Stomach (tissue), 9 donors: ENCODE measurements around the gene ZNF335. TPM values are rescaled to one million over a fixed set of nuclear protein-coding genes. Genes with fewer than 3 reads are reported as not detected.
"Not testable (repeated sequence)": the region's sequence is repeated elsewhere in the genome, so short reads cannot be mapped to it uniquely, and the experiment has no call there.

Experiments used
- DNase-seq, 2 donors: peaks; one replicate each; pipeline versions ENCODE4 v3.0.0 to v3.0.0-alpha.2; 2013 to 2019
- H3K27ac ChIP-seq, 5 donors: fragments of 200-600 bp in 4 of 5; sonication (generic) in 4 of 5; one replicate each; pipeline ENCODE4 v1.5.1; 2013 to 2019; ENCODE audit warnings: mild to moderate bottlenecking in 1 of 5, moderate library complexity in 1 of 5
- H3K27me3 ChIP-seq, 3 donors: fragments of 200-600 bp; sonication (generic); one replicate each; pipeline ENCODE4 v1.5.1; 2017 to 2019; ENCODE audit warnings: mixed run types in 1 of 3
- H3K36me3 ChIP-seq, 4 donors: fragments of 200-600 bp; sonication (generic); 1 replicate in 3 of 4; 2 replicates in 1 of 4; pipeline ENCODE4 v1.5.1; 2016 to 2019
- H3K4me1 ChIP-seq, 4 donors: fragments of 200-600 bp; sonication (generic); one replicate each; pipeline ENCODE4 v1.5.1; 2016 to 2019
- H3K4me3 ChIP-seq, 4 donors: fragments of 200-600 bp; sonication (generic) in 3 of 4; one replicate each; pipeline ENCODE4 v1.5.1; 2016 to 2019; ENCODE audit warnings: mild to moderate bottlenecking in 1 of 4
- H3K9me3 ChIP-seq, 4 donors: fragments of 200-600 bp; sonication (generic); one replicate each; pipeline ENCODE4 v1.5.1; 2016 to 2019
- CTCF ChIP-seq, 7 experiments: fragments of 450-650 bp in 4 of 7; fragments of 200-600 bp in 3 of 7; sonication (generic) in 3 of 7; IDR thresholded peaks; one replicate each; pipeline ENCODE4 v1.5.1; 2016 to 2019; ENCODE audit warnings: antibody characterized with exemption in 7 of 7, control low read depth in 2 of 7, mild to moderate bottlenecking in 1 of 7
- EP300 ChIP-seq: sonication (generic); formaldehyde crosslinking; IDR thresholded peaks from one replicate; pipeline ENCODE4 v1.6.1; 2017; ENCODE audit warnings: antibody characterized with exemption
- POLR2A ChIP-seq, 4 donors: fragments of 450-650 bp; IDR thresholded peaks; one replicate each; pipeline ENCODE4 v1.6.1; 2016; ENCODE audit warnings: antibody characterized with exemption in 4 of 4, control low read depth in 2 of 4, mild to moderate bottlenecking in 1 of 4, moderate library complexity in 1 of 4
- POLR2AphosphoS5 ChIP-seq, 3 donors: sonication (generic); formaldehyde crosslinking; IDR thresholded peaks; one replicate each; pipeline ENCODE4 v1.6.1; 2016; ENCODE audit warnings: antibody characterized with exemption in 3 of 3
- WGBS, 5 donors: extraction: QIAGEN DNeasy Blood & Tissue Kit in 3 of 5; methylation state at CpG; one replicate each; pipeline versions ENCODE4 v1.1.5 to v1.1.7; 2013 to 2018; 5-methylcytosine and 5-hydroxymethylcytosine counted together
- intact Hi-C: fragments of 100-400 bp; cut with DNase I; formaldehyde crosslinking; loops from one replicate; pipeline ENCODE4 v1.15.1; 2023; ENCODE audit warnings: low total_unique reads
- polyA plus RNA-seq, 3 donors: library from polyadenylated mRNA; stranded (reverse); fragments of 200-250 nt; gene quantifications; one replicate each; pipeline ENCODE4 v1.2.3, GENCODE V29; 2013
- total RNA-seq, 5 donors: library from RNA; depleted of rRNA; stranded (reverse); fragments of >200 nt; gene quantifications; one replicate each; pipeline versions ENCODE4 v1.1.0 to v1.2.3, GENCODE V29; 2014 to 2016
- donor health status: healthy with polysubstance abuse.
- donor health status: Bipolar disorder and iron deficiency.
- donor health status: healthy.

The ZNF335 gene
- total and polyA plus RNA-seq, 8 donors = 7.2 to 72.3 (median 18.0) TPM

DNA sequence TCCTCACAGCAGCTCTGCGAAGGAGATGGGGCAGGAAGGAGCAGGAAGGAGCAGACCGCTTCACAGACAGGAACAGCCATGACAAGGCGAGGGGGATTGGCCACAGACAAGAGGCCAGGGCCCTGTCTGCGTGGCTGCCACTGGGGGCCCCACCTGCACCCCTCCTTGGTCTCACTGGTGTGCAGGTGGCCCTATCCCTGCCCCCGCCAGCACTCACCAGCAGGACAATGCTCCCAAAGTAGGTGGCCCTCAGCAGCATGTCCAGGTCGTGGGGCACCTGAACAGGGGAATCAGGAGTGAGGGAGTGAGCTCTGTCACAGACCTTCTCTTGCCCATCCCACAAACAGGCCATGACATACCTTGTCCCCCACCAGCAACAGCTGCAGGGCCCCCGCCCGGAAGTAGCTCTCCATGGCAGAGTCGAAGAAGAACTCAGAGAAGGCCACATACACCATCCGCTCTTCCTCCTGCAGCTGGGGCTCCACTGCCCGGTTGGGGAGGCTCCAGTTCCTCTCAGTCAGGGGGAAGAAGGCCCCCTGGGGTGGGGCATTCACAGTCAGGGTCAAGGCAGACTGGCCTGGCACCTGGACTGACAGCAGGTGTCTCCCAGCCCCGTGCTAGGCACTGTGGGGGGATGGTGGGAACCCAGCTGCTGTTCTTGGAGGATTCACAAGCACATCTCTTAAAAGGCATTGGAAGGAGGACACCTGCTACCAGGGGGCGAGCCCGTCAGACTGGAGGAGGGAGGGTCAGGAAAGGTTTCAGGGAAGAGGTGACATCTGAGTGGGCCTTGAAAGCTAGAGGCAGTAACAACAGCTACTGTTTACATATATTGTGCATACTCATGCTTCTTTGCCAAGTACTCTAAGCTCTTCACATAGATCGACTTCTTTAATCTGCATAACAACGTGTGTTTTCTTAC is 67.2 kb downstream of the ZNF335 start:
- WGBS, 5 donors = 77 to 81% (median 79%) methylated on average over 14 to 16 of the region's 16 CpGs

GRCh38 chr20:45902199-45902701 is 69.8 kb downstream of the ZNF335 start:
- no peaks in the 10 kb centered on the region for H3K27me3 ChIP-seq
- intact Hi-C loops = no loop called here
- H3K9me3 ChIP-seq = no peaks in the 10 kb centered on the region
- 89 to 97% (median 93%) methylated on average over 11 to 14 of the region's 14 CpGs for WGBS, 5 donors
- no peak overlapping the region for H3K27ac ChIP-seq
- peaks cover 3 to 90% (median 81%) of the 10 kb centered on the region in 4 donors for H3K36me3 ChIP-seq
- no peak for DNase-seq
- no peaks in the 10 kb centered on the region for H3K4me1 ChIP-seq
- TF ChIP-seq CTCF (IDR thresholded peaks at IDR 0.05) (no peak), POLR2A (IDR thresholded peaks at IDR 0.05) (no peak), EP300 (no peak), POLR2AphosphoS5 (IDR thresholded peaks at IDR 0.05) (no peak)
- H3K4me3 ChIP-seq = no peak overlapping the region

More for the DNA sequence above, 67.2 kb downstream of the ZNF335 start:
- no peaks in the 10 kb centered on the region for H3K27me3 ChIP-seq
- no peaks in the 10 kb centered on the region for H3K9me3 ChIP-seq
- peaks cover 0 to 2% (median 1%) of the 10 kb centered on the region in 4 donors for H3K4me1 ChIP-seq
- H3K27ac ChIP-seq = no peak overlapping the region
- no peak overlapping the region for H3K4me3 ChIP-seq
- DNase-seq = no peak
- intact Hi-C loops = no loop called here
- no peak for TF ChIP-seq EP300
- no peak for TF ChIP-seq CTCF (IDR thresholded peaks at IDR 0.05)
- no peak for TF ChIP-seq POLR2AphosphoS5 (IDR thresholded peaks at IDR 0.05)
- no peak for TF ChIP-seq POLR2A (IDR thresholded peaks at IDR 0.05)
- H3K36me3 ChIP-seq = peaks cover 3 to 71% (median 61%) of the 10 kb centered on the region in 4 donors

DNA sequence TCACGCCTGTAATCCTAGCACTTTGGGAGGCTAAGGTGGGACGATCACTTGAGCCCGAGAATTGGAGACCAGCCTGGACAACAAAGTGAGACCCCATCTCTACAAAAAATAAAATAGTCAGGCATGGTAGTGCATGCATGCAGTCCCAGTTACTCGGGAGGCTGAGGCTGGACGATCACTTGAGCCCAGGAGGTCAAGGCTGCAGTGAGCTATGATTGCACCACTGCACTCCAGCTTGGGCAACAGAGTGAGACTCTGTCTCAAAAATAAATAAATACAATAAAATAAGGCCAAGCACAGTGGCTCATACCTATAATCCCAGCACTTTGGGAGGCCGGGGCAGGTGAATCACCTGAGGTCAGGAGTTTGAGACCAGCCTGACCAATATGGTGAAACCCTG is 70.7 kb downstream of the ZNF335 start:
- H3K4me3 ChIP-seq, H3K4me1 ChIP-seq, H3K9me3 ChIP-seq, DNase-seq, intact Hi-C loops, H3K27me3 ChIP-seq, H3K27ac ChIP-seq: not testable (repeated sequence)
- 86 to 96% (median 90%) methylated on average over 6 of the region's 6 CpGs for WGBS, 5 donors
- H3K36me3 ChIP-seq = peaks cover 11 to 92% (median 85%) of the 10 kb centered on the region in 4 donors

DNA sequence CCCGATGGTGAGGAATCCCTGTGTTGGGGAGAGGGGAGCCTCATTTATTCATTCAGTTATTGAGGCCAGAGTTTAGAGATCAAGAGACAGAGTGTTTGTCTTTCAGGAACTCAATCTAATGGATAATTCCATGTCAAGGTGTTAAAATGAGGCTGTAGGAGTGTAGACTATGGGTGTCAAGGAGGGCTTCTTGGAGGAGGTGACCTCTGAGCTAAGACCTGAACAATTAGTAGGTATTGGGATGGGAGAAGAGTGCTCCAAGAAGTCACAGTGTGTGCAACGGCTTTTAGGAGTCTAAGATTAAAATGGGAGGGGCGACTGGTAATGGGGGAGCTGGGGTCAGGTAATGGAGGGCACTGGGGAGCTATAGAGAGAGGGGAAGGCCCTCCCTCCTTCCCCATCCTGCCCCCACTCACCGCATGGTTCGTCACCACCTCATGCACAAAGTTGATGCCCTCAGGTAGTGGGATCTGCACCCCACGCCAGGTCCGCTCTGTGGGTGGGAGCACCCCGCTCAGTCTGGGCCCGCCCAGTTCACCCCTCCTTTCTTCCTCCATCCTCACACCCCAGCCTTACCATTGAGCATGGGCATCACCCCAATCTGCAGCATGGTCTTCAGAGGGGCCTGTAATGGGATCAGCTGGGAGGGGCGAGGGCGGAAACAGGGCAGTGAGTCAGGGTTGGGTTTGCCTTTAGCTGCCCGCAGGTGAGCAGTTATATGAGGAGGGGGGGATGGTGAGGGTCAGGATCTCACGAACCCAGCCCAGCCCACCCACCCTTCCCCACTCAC is 72.8 kb downstream of the ZNF335 start:
- H3K27ac ChIP-seq = no peak overlapping the region
- no peaks in the 10 kb centered on the region for H3K4me1 ChIP-seq
- H3K9me3 ChIP-seq = no peaks in the 10 kb centered on the region
- no peak for TF ChIP-seq POLR2A (IDR thresholded peaks at IDR 0.05)
- TF ChIP-seq CTCF (IDR thresholded peaks at IDR 0.05) = no peak
- no peak for TF ChIP-seq EP300
- TF ChIP-seq POLR2AphosphoS5 (IDR thresholded peaks at IDR 0.05) = no peak
- 83 to 89% (median 88%) methylated on average over 12 to 13 of the region's 13 CpGs for WGBS, 5 donors
- no peak overlapping the region for H3K4me3 ChIP-seq
- intact Hi-C loops = no loop called here
- H3K27me3 ChIP-seq = no peaks in the 10 kb centered on the region
- no peak for DNase-seq
- H3K36me3 ChIP-seq = peaks cover 31 to 92% (median 87%) of the 10 kb centered on the region in 4 donors

Other genes starting within 250 kb of the ZNF335 start
- not detected for gene SPINT4, start 249.9 kb downstream of the ZNF335 start, total RNA-seq
- gene SPINT4, start 249.9 kb downstream of the ZNF335 start, polyA plus RNA-seq = not detected
- gene WFDC3, start 180.3 kb downstream of the ZNF335 start, total RNA-seq = 1 to 10 TPM in 1 of 5 donors, not detected in 4; 2.8 TPM
- 10 to 100 TPM in 1 of 3 donors, 1 to 10 TPM in 2; 1.7 to 18.8 (median 9.2) TPM for gene WFDC3, start 180.3 kb downstream of the ZNF335 start, polyA plus RNA-seq
- gene DNTTIP1, start 180.2 kb downstream of the ZNF335 start, total RNA-seq = 10 to 100 TPM in 4 of 5 donors, 1 to 10 TPM in 1; 9.6 to 76.8 (median 34.1) TPM
- gene DNTTIP1, start 180.2 kb downstream of the ZNF335 start, polyA plus RNA-seq = 10 to 100 TPM; 27.2 to 56.8 (median 43.0) TPM
- gene UBE2C, start 159.6 kb downstream of the ZNF335 start, total RNA-seq = 10 to 100 TPM in 4 of 5 donors, not detected in 1; 10.5 to 37.5 (median 13.4) TPM
- gene UBE2C, start 159.6 kb downstream of the ZNF335 start, polyA plus RNA-seq = 10 to 100 TPM; 13.1 to 72.2 (median 39.0) TPM
- gene TNNC2, start 144.9 kb downstream of the ZNF335 start, total RNA-seq = 1 to 10 TPM in 1 of 5 donors, not detected in 4; 4.9 TPM
- gene TNNC2, start 144.9 kb downstream of the ZNF335 start, polyA plus RNA-seq = 10 to 100 TPM in 1 of 3 donors, 1 to 10 TPM in 1, not detected in 1; 3.0 to 12.4 TPM
- 100 to 1,000 TPM in 1 of 5 donors, 10 to 100 TPM in 4; 20.4 to 120 (median 48.3) TPM for gene SNX21, start 138.4 kb downstream of the ZNF335 start, total RNA-seq
- 10 to 100 TPM; 15.2 to 23.5 (median 16.7) TPM for gene SNX21, start 138.4 kb downstream of the ZNF335 start, polyA plus RNA-seq
- 100 to 1,000 TPM in 3 of 5 donors, 10 to 100 TPM in 2; 26.6 to 216 (median 131) TPM for gene ACOT8, start 114.8 kb downstream of the ZNF335 start, total RNA-seq
- 10 to 100 TPM; 36.8 to 63.7 (median 58.3) TPM for gene ACOT8, start 114.8 kb downstream of the ZNF335 start, polyA plus RNA-seq
- 1 to 10 TPM in 2 of 5 donors, under 1 TPM in 2, not detected in 1; 0.87 to 2.3 (median 1.6) TPM for gene ZSWIM3, start 114.6 kb downstream of the ZNF335 start, total RNA-seq
- 1 to 10 TPM; 1.4 to 2.1 (median 1.8) TPM for gene ZSWIM3, start 114.6 kb downstream of the ZNF335 start, polyA plus RNA-seq
- 10 to 100 TPM in 2 of 5 donors, 1 to 10 TPM in 3; 2.3 to 13.4 (median 3.8) TPM for gene ZSWIM1, start 91.0 kb downstream of the ZNF335 start, total RNA-seq
- 1 to 10 TPM; 1.7 to 3.4 (median 3.4) TPM for gene ZSWIM1, start 91.0 kb downstream of the ZNF335 start, polyA plus RNA-seq
- gene SPATA25, start 84.6 kb downstream of the ZNF335 start, total RNA-seq = 10 to 100 TPM in 2 of 5 donors, 1 to 10 TPM in 1, not detected in 2; 4.2 to 15.5 (median 13.9) TPM
- gene SPATA25, start 84.6 kb downstream of the ZNF335 start, polyA plus RNA-seq = under 1 TPM in 2 of 3 donors, not detected in 1; 0.50 to 0.85 TPM
- gene NEURL2, start 81.0 kb downstream of the ZNF335 start, total RNA-seq = 10 to 100 TPM in 2 of 5 donors, 1 to 10 TPM in 2, not detected in 1; 3.9 to 29.9 (median 9.6) TPM
- 1 to 10 TPM; 3.3 to 3.8 (median 3.7) TPM for gene NEURL2, start 81.0 kb downstream of the ZNF335 start, polyA plus RNA-seq
- 100 to 1,000 TPM in 3 of 5 donors, 10 to 100 TPM in 2; 29.9 to 292 (median 132) TPM for gene CTSA, start 80.9 kb downstream of the ZNF335 start, total RNA-seq
- gene CTSA, start 80.9 kb downstream of the ZNF335 start, polyA plus RNA-seq = 10 to 100 TPM; 30.1 to 66.9 (median 48.4) TPM
- 100 to 1,000 TPM in 2 of 5 donors, 10 to 100 TPM in 3; 22.0 to 313 (median 70.1) TPM for gene PLTP, start 60.0 kb downstream of the ZNF335 start, total RNA-seq
- 10 to 100 TPM; 51.5 to 58.6 (median 53.2) TPM for gene PLTP, start 60.0 kb downstream of the ZNF335 start, polyA plus RNA-seq
- 10 to 100 TPM; 22.2 to 41.4 (median 32.5) TPM for gene PCIF1, start 37.5 kb downstream of the ZNF335 start, total RNA-seq
- 10 to 100 TPM; 21.0 to 25.1 (median 21.1) TPM for gene PCIF1, start 37.5 kb downstream of the ZNF335 start, polyA plus RNA-seq
- 1 to 10 TPM in 2 of 5 donors, not detected in 3; 1.3 to 5.1 TPM for gene MMP9, start 36.7 kb upstream of the ZNF335 start, total RNA-seq
- gene MMP9, start 36.7 kb upstream of the ZNF335 start, polyA plus RNA-seq = 1 to 10 TPM in 2 of 3 donors, under 1 TPM in 1; 0.31 to 1.9 (median 1.2) TPM
- 1 to 10 TPM in 1 of 5 donors, not detected in 4; 1.3 TPM for gene SLC12A5, start 57.0 kb upstream of the ZNF335 start, total RNA-seq
- gene SLC12A5, start 57.0 kb upstream of the ZNF335 start, polyA plus RNA-seq = 1 to 10 TPM in 2 of 3 donors, under 1 TPM in 1; 0.93 to 6.2 (median 5.5) TPM
- gene NCOA5, start 117.8 kb upstream of the ZNF335 start, total RNA-seq = 10 to 100 TPM in 2 of 5 donors, 1 to 10 TPM in 3; 4.3 to 58.9 (median 9.5) TPM
- 10 to 100 TPM; 11.2 to 17.7 (median 11.6) TPM for gene NCOA5, start 117.8 kb upstream of the ZNF335 start, polyA plus RNA-seq
- 10 to 100 TPM in 1 of 5 donors, 1 to 10 TPM in 3, not detected in 1; 2.8 to 18.7 (median 4.4) TPM for gene CD40, start 146.1 kb upstream of the ZNF335 start, total RNA-seq
- gene CD40, start 146.1 kb upstream of the ZNF335 start, polyA plus RNA-seq = 10 to 100 TPM in 1 of 3 donors, 1 to 10 TPM in 2; 5.2 to 19.9 (median 8.4) TPM